ENCODE measurements around the gene RPRD2.

DNA sequence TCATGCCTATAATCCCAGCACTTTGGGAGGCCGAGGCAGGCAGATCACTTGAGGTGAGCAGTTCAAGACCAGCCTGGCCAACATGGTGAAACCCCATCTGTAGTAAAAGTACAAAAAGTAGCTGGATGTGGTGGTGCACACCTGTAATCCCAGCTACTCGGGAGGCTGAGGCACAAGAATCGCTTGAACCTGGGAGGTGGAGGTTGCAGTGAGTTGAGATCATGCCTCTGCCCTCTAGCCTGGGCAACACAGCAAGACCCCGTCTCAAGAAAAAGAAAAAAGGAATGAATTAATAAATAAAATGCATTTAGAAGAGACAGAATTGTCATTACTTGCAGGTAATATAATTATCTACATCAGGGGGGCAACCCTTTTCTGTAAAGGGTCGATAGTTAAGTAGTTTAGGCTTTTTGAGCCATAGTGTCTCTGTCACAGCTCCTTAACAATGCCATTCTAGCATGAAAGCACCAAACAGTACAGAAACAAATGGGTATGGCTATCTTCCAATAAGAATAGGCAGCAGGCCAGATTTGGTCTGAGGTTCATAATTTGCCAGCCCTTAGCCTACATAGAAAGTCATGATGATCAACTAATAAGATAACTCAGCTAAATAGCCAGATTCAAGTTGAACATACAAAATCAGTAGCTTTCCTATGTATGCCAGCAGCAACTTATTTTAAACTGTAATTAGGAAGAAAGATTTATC lies 56.8 kb downstream of the RPRD2 start:
- TF ChIP-seq RFX5 (IDR thresholded peaks at IDR 0.05; ENCODE audit: low read depth, low read length) (no peak), CTCF (conservative IDR thresholded peaks at IDR 0.05; ENCODE audit: low read depth, low read length) (no peak), RAD21 (IDR thresholded peaks at IDR 0.05; ENCODE audit: low read length) (no peak), POLR2A (IDR thresholded peaks at IDR 0.05; ENCODE audit: low read depth, low read length) (no peak), SMC3 (IDR thresholded peaks at IDR 0.05; ENCODE audit: low read depth, low read length) (no peak)

All from IMR-90 (cell line).